SJSA1 (cell line): ENCODE data around the gene MUC5B. TPM values are rescaled to one million over a fixed set of nuclear protein-coding genes. Genes with fewer than 3 reads are reported as not detected.
"Not testable (repeated sequence)": the region's sequence is repeated elsewhere in the genome, so short reads cannot be mapped to it uniquely, and the experiment has no call there.

Source experiments
- DNase-seq, 2 experiments: peaks; one replicate each; pipeline ENCODE4 v3.0.0-alpha.2; 2015 to 2020; ENCODE audit warnings: low spot score in 2 of 2, low read depth in 1 of 2
- H3K27ac ChIP-seq: fragments of 250-450 bp; sonication (Bioruptor Pico); 2 replicates; pipeline ENCODE4 v1.5.1; 2020; ENCODE audit warnings: mild to moderate bottlenecking, moderate library complexity
- H3K27me3 ChIP-seq: fragments of 250-450 bp; sonication (Bioruptor Pico); replicated peaks from 2 replicates; pipeline ENCODE4 v1.5.1; 2020; ENCODE audit warnings: mild to moderate bottlenecking, moderate library complexity
- H3K36me3 ChIP-seq: fragments of 250-450 bp; sonication (Bioruptor Pico); 2 replicates; pipeline ENCODE4 v1.5.1; 2020; ENCODE audit warnings: mild to moderate bottlenecking
- H3K4me1 ChIP-seq: fragments of 250-450 bp; sonication (Bioruptor Pico); replicated peaks from 2 replicates; pipeline ENCODE4 v1.6.1; 2021; ENCODE audit warnings: mild to moderate bottlenecking
- H3K4me3 ChIP-seq: fragments of 250-450 bp; sonication (Bioruptor Pico); 2 replicates; pipeline ENCODE4 v1.5.1; 2020; ENCODE audit warnings: mild to moderate bottlenecking
- H3K9me3 ChIP-seq: fragments of 250-450 bp; sonication (Bioruptor Pico); replicated peaks from 2 replicates; pipeline ENCODE4 v1.5.1; 2020; ENCODE audit warnings: mild to moderate bottlenecking
- total RNA-seq: library from RNA; depleted of rRNA; stranded (reverse); fragments of >200 nt; shearing (Covaris generic); gene quantifications from 2 replicates; pipeline ENCODE4 v1.2.3, GENCODE V29; 2014

MUC5B gene
- total RNA-seq, 1 experiment from 2014 or later: not detected

DNA sequence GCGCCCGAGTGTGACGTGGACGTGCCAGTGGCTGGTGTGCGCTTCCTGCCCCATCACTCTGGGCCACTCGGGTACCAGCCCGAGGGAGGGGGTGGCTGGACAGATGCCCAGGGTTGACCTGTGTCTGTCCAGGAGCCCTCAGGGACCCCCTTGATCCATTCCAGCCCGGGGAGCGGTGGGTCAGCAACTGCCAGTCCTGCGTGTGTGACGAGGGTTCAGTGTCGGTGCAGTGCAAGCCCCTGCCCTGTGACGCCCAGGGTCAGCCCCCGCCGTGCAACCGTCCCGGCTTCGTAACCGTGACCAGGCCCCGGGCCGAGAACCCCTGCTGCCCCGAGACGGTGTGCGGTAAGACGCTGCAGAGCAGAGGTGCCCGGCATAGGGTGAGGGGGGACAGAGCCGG is 34.5 kb downstream of the MUC5B start:
- Histone ChIP-seq H3K36me3 (no peaks in the 10 kb centered on the region), H3K4me1 (peaks cover 3% of the 10 kb centered on the region), H3K9me3 (no peaks in the 10 kb centered on the region), H3K27me3 (no peaks in the 10 kb centered on the region), H3K4me3 (no peak overlapping the region), H3K27ac (no peak overlapping the region)
- DNase-seq: no peak

GRCh38 chr11:1257916-1258315 is 35.0 kb downstream of the MUC5B start:
- Histone ChIP-seq H3K27ac (no peak overlapping the region), H3K36me3 (no peaks in the 10 kb centered on the region), H3K4me1 (peaks cover 9% of the 10 kb centered on the region), H3K27me3 (no peaks in the 10 kb centered on the region), H3K9me3 (no peaks in the 10 kb centered on the region), H3K4me3 (no peak overlapping the region)
- no peak for DNase-seq

GRCh38 chr11:1258401-1259075 is 35.7 kb downstream of the MUC5B start:
- DNase-seq: no peak
- no peak overlapping the region for H3K27ac ChIP-seq

GRCh38 chr11:1259076-1259461 is 36.2 kb downstream of the MUC5B start:
- no peaks in the 10 kb centered on the region for H3K9me3 ChIP-seq
- H3K27ac ChIP-seq: no peak overlapping the region
- DNase-seq: no peak
- no peaks in the 10 kb centered on the region for H3K36me3 ChIP-seq
- H3K4me1 ChIP-seq: peaks cover 11% of the 10 kb centered on the region
- no peak overlapping the region for H3K4me3 ChIP-seq
- no peaks in the 10 kb centered on the region for H3K27me3 ChIP-seq

More at GRCh38 chr11:1258401-1259075, 35.7 kb downstream of the MUC5B start:
- H3K9me3 ChIP-seq: no peaks in the 10 kb centered on the region
- peaks cover 11% of the 10 kb centered on the region for H3K4me1 ChIP-seq
- H3K36me3 ChIP-seq: no peaks in the 10 kb centered on the region
- no peak overlapping the region for H3K4me3 ChIP-seq
- no peaks in the 10 kb centered on the region for H3K27me3 ChIP-seq

- no peak for DNase-seq
- Histone ChIP-seq H3K4me1 (peaks cover 11% of the 10 kb centered on the region), H3K4me3 (no peak overlapping the region), H3K9me3 (no peaks in the 10 kb centered on the region), H3K27me3 (no peaks in the 10 kb centered on the region), H3K36me3 (no peaks in the 10 kb centered on the region), H3K27ac (no peak overlapping the region)
Observed at GRCh38 chr11:1259561-1259960, 36.7 kb downstream of the MUC5B start.

- no peak overlapping the region for H3K27ac ChIP-seq
- no peak for DNase-seq
- H3K36me3 ChIP-seq: no peaks in the 10 kb centered on the region
- H3K4me3 ChIP-seq: no peak overlapping the region
- H3K27me3 ChIP-seq: no peaks in the 10 kb centered on the region
- H3K4me1 ChIP-seq: peaks cover 11% of the 10 kb centered on the region
- no peaks in the 10 kb centered on the region for H3K9me3 ChIP-seq
Observed at GRCh38 chr11:1260023-1260501, 37.2 kb downstream of the MUC5B start.

GRCh38 chr11:1260620-1261019 is 37.8 kb downstream of the MUC5B start:
- Histone ChIP-seq H3K36me3 (no peaks in the 10 kb centered on the region), H3K4me1 (peaks cover 11% of the 10 kb centered on the region), H3K27me3 (no peaks in the 10 kb centered on the region), H3K27ac (no peak overlapping the region), H3K9me3 (no peaks in the 10 kb centered on the region), H3K4me3 (no peak overlapping the region)
- DNase-seq: no peak

DNA sequence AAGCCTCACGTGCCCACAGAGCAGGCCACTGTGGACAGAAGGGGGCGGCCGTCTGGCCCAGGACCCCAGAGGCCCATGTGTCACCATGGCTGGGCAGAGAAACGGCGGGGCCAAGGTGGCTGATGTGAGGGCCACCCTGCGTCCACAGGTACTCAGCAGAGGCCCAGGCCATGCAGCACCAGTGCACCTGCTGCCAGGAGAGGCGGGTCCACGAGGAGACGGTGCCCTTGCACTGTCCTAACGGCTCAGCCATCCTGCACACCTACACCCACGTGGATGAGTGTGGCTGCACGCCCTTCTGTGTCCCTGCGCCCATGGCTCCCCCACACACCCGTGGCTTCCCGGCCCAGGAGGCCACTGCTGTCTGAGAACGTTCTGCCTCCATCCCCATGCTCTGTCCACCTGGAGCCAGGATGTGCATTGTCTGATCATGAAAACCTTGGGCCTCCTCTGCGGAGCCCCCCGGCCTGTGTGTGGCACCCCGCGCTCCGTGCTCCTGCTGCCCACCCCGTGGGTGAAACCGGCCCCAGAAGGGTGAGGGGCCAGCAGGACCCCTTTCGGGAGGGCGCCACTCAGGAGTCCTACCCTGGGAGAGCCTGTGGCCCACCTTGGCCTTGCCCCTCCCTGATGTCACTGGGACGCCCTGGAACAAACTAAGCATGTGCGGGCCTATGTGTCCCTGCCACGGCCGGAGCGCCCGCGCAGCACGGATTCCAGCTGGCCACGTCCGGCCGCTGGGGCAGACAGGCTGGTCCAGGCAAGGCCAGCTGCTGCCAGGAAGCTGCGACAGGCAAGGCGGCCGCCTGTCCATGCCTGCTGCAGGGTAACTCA is 38.6 kb downstream of the MUC5B start:
- Histone ChIP-seq H3K27ac (no peak overlapping the region), H3K9me3 (no peaks in the 10 kb centered on the region), H3K4me3 (no peak overlapping the region), H3K27me3 (no peaks in the 10 kb centered on the region), H3K4me1 (peaks cover 11% of the 10 kb centered on the region), H3K36me3 (no peaks in the 10 kb centered on the region)
- DNase-seq: no peak

GRCh38 chr11:1262172-1263006 is 39.5 kb downstream of the MUC5B start:
- Histone ChIP-seq H3K27ac (no peak overlapping the region), H3K27me3 (no peaks in the 10 kb centered on the region), H3K4me3 (peak overlapping the region; percentile 23), H3K9me3 (no peaks in the 10 kb centered on the region), H3K36me3 (no peaks in the 10 kb centered on the region), H3K4me1 (peaks cover 11% of the 10 kb centered on the region)
- DNase-seq: peak; percentile 53 to 83

GRCh38 chr11:1263010-1263409 is 40.1 kb downstream of the MUC5B start:
- H3K9me3 ChIP-seq: no peaks in the 10 kb centered on the region
- DNase-seq: no peak
- no peaks in the 10 kb centered on the region for H3K36me3 ChIP-seq
- H3K4me3 ChIP-seq: no peak overlapping the region
- peaks cover 11% of the 10 kb centered on the region for H3K4me1 ChIP-seq
- H3K27ac ChIP-seq: no peak overlapping the region
- H3K27me3 ChIP-seq: no peaks in the 10 kb centered on the region

DNA sequence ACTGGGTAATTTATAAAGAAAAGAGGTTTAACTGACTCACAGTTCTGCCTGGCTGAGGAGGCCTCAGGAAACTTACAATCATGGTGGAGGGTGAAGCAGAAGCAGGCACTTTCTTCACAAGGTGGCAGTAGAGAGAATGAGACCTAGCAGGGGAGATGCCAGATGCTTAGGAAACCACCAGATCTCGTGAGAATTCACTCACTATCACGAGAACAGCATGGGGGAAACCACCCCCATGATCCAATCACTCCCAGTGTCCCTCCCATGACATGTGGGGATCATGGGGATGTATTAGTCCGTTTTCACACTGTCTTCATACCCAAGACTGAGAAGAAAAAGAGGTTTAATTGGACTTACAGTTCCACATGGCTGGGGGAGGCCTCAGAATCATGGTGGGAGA is 41.6 kb downstream of the MUC5B start:
- H3K27me3 ChIP-seq, H3K27ac ChIP-seq, H3K4me3 ChIP-seq, H3K9me3 ChIP-seq, H3K36me3 ChIP-seq, DNase-seq: not testable (repeated sequence)
- peaks cover 11% of the 10 kb centered on the region for H3K4me1 ChIP-seq

DNA sequence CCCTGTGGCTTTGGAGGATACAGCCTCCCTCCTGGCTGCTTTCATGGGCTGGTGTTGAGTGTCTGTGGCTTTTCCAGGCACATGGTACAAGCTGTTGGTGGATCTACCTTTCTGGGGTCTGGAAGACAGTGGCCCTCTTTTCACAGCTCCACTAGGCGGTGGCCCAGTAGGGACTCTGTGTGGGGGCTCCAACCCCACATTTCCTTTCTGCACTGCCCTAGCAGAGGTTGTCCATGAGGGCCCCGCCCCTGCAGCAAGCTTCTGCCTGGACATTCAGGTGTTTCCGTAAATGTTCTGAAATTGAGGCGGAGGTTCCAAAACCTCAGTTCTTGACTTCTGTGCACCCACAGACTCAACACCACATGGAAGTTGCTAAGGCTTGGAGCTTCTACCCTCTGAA is 42.6 kb downstream of the MUC5B start:
- H3K4me3 ChIP-seq, H3K9me3 ChIP-seq, H3K36me3 ChIP-seq, H3K27ac ChIP-seq, H3K27me3 ChIP-seq, DNase-seq: not testable (repeated sequence)
- peaks cover 11% of the 10 kb centered on the region for H3K4me1 ChIP-seq

- H3K27ac ChIP-seq, H3K4me3 ChIP-seq, DNase-seq, H3K9me3 ChIP-seq, H3K36me3 ChIP-seq, H3K27me3 ChIP-seq: not testable (repeated sequence)
- H3K4me1 ChIP-seq: peaks cover 11% of the 10 kb centered on the region
Observed at GRCh38 chr11:1266976-1267375, 44.1 kb downstream of the MUC5B start.
